LNCaP clone FGC (cell line): ENCODE data around the gene BCL2L1.
"Not testable (repeated sequence)": the region's sequence is repeated elsewhere in the genome, so short reads cannot be mapped to it uniquely, and the experiment has no call there.

Experiments
- DNase-seq: peaks from one replicate; pipeline ENCODE4 v3.0.0-alpha.2; 2011; ENCODE audit warnings: low read depth
- H3K4me3 ChIP-seq: 2 replicates; pipeline ENCODE4 v1.5.1; 2011; ENCODE audit warnings: mild to moderate bottlenecking, low read depth, low read length, control low read depth
- TF ChIP-seq, protein P1 (sequence below): IDR thresholded peaks from 2 replicates; pipeline ENCODE4 v1.5.1; 2012; ENCODE audit warnings: mild to moderate bottlenecking; ENCODE audit not compliant: control insufficient read depth, insufficient read depth; ENCODE audit errors: extremely low read depth

The BCL2L1 gene

DNA sequence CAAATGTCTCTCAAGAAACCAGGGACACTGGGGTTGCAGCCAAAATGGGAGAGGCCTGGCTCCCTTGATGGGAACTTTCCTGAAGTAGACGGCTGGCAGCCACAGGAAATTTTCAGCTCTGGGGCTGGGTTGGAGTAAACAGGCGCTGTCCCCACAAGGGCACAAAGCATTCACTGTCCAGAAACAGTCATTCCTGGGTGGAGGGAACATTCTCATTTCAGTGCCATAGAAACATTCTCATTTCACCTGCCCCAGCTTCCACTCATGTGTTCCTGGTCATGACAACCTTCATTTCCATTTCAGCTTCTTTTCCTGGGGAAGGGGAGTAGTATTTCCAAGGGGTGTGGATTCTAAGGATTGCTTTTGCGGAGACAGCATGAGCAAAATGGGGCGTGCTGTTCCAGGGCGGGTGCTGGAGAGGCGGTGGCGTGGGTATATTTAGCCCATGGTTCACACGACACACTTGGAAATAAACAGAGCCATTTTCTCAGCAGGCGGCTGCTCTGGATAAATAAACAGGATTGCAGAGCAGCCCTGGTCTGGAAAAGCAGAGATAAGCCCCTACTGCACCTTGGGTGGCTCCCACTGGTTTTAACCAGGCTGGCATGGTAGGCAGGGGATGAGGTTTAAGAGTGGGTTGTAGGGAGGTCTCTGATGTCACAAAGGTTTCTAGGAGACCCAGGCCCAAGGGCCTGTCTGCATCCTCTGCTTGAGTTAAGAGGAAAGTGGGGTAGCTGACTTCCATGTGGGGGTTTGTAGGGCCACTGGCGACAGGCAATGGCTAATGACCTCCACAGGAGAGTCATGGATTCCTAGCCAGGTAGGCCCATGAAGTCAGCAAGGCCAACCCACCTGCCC is 52.1 kb downstream of the BCL2L1 start:
- H3K4me3 ChIP-seq: no peak overlapping the region
- DNase-seq: no peak
- TF ChIP-seq, protein P1, sequence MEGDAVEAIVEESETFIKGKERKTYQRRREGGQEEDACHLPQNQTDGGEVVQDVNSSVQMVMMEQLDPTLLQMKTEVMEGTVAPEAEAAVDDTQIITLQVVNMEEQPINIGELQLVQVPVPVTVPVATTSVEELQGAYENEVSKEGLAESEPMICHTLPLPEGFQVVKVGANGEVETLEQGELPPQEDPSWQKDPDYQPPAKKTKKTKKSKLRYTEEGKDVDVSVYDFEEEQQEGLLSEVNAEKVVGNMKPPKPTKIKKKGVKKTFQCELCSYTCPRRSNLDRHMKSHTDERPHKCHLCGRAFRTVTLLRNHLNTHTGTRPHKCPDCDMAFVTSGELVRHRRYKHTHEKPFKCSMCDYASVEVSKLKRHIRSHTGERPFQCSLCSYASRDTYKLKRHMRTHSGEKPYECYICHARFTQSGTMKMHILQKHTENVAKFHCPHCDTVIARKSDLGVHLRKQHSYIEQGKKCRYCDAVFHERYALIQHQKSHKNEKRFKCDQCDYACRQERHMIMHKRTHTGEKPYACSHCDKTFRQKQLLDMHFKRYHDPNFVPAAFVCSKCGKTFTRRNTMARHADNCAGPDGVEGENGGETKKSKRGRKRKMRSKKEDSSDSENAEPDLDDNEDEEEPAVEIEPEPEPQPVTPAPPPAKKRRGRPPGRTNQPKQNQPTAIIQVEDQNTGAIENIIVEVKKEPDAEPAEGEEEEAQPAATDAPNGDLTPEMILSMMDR: no peak

DNA sequence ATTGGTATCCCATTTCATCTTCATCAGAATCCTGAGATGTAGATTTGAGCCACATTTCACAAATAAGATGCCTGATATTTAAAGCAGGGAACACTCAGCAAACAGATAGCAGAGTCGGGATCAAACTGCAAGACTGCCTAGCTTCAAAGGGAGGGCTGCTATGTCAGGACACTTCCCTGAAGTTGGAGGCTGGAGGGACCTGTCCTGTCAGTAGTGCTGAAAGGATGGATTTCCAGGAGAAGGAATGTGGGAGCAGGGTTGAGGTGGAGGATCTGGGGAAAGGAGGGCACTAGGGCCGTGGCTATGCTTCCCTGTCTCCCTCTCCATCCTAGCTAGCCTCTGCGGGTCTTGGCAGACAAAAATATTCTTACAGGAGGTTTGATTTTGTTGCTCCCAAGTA is 52.8 kb downstream of the BCL2L1 start:
- TF ChIP-seq, protein P1: no peak
- H3K4me3 ChIP-seq: no peak overlapping the region
- DNase-seq: no peak

DNA sequence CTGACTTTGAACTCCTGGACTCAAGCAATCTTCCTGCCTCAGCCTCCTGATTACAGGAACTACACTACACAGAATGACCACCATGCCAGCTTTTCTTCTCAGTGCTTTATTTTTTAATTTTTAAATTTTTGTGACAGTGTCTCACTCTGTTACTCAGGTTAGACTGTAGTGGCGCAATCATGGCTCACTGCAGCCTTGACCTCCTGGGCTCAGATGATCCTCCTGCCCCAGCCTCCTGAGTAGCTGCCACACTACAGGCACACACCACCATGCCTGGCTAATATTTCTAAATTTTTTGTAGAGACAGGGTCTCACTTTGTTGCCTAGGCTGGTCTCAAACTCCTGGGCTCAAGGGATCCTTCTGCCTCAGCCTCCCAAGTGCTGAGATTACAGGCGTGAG is 53.7 kb downstream of the BCL2L1 start:
- not testable (repeated sequence) for H3K4me3 ChIP-seq, DNase-seq

DNA sequence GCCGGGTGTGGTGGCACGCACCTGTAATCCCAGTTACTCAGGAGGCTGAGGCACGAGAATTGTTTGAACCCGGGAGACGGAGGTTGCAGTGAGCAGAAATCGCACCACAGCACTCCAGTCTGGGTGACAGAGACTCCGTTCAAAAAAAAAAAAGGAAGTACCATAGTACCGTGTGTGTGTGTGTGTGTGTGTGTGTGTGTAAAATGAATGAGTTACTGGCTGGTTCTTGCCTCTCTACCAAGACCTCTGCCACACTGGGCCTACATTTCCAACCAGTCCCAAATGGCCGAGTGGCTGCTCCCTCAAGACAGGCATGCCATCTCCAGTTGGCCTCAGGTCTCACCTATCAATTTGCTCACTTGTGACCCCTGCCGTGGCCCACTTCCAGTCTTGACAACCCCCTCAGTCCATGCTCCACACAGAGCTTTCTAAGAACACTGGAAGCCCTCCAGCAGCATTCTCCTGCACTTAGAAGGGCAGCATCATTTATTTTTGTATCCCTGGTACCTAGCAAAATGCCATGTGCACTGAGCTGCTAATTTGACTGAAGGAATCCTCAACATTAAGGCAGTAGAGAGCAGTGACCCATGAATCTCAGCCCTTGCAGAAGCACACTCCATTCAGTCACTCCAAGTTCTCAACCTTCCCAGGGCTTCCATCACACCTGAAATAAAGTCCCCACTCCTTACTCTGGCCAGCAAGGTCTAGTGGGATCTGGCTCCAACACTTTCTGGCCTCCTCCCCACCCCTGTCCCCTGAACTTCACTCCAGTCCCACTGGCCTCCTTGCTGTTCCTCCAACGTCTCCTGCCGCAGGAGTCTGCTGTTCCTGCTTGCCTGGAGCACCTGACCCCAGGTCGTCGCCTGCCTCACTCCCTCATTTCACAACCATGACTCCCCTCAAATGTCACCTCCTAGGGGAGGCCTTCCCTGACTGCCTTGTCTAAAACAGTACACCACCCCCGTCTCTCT is 55.1 kb downstream of the BCL2L1 start:
- H3K4me3 ChIP-seq: no peak overlapping the region
- no peak for DNase-seq
- TF ChIP-seq, protein P1: no peak

DNA sequence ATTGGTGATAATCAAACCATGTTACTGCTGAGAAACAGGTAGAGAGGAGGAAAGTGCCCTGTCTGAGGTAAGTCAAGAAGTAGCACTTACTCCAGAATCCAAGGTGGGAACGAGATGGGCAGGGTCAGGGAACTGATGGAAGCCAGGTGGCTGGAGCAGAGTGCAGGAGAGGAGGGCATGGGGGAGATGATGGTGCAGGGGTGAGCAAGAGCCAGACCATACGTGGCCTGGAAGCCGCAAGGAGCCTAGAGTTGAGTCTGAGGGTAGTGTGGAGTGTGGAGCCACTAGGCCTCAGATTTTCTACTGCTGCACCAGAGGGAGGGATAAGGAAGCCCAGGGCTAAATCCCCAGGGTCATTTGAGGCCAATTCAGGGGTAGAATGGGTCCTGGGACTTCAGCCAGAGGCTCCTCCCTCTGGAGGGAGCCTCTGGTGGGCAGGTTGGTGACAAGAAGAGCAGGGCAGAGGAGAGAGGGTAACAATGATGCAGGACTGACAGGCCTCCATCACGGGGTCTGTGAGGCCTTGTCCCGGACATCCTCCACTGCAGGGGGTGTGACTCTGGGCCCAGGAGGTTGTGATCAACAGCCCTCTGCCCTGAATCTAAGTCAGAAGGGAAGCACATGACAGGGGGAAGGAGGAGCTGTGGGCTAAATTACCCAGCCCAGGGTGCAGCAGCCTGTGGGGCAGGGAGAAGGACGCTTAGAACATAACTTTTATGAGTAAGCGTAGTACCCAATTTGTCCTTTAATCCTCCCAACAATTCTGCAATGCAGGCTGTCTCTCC is 56.2 kb downstream of the BCL2L1 start:
- no peak for DNase-seq
- TF ChIP-seq, protein P1: no peak
- no peak overlapping the region for H3K4me3 ChIP-seq

DNA sequence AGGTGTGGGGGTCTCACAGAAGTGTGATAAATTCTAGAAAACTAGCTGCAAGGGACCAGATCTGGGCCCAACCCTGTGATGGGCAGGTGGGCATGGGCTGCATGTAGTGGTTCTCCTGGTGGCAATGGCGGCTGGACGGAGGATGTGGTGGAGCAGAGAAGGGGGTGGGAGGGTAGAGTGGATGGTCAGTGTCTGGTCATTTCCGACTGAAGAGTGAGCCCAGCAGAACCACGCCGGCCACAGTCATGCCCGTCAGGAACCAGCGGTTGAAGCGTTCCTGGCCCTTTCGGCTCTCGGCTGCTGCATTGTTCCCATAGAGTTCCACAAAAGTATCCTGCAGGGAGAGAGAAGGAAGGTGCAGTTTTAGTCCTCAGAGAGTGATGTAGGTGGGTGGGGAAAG is 56.9 kb downstream of the BCL2L1 start:
- TF ChIP-seq, protein P1: no peak
- no peak overlapping the region for H3K4me3 ChIP-seq

More for the DNA sequence above, 56.9 kb downstream of the BCL2L1 start:
- no peak for DNase-seq
